ENCODE results near the gene CDH5.

DNA sequence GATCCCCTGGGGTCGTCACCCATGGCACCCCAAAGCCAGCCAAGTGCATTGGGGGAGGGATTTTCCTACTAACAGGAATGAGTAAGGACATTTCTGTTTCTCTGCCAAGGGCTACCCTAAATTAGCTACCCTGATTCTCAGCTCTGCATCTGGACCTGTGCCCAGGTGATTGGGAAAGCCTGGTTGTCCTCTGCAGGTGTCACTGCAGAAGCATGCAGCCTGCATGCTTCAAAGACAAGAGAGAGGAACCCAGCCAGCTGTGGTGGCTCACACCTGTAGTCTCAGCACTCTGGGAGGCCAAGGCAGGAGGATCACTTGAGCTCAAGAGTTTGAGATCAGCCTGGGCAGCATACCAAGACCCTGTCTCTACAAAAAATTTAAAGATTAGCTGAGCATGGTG lies 80.2 kb downstream of the CDH5 start:
- TF ChIP-seq, protein P1, sequence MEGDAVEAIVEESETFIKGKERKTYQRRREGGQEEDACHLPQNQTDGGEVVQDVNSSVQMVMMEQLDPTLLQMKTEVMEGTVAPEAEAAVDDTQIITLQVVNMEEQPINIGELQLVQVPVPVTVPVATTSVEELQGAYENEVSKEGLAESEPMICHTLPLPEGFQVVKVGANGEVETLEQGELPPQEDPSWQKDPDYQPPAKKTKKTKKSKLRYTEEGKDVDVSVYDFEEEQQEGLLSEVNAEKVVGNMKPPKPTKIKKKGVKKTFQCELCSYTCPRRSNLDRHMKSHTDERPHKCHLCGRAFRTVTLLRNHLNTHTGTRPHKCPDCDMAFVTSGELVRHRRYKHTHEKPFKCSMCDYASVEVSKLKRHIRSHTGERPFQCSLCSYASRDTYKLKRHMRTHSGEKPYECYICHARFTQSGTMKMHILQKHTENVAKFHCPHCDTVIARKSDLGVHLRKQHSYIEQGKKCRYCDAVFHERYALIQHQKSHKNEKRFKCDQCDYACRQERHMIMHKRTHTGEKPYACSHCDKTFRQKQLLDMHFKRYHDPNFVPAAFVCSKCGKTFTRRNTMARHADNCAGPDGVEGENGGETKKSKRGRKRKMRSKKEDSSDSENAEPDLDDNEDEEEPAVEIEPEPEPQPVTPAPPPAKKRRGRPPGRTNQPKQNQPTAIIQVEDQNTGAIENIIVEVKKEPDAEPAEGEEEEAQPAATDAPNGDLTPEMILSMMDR (optimal IDR thresholded peaks at IDR 0.05 in 1 of 3, IDR thresholded peaks at IDR 0.05 in 1 of 3, conservative IDR thresholded peaks at IDR 0.05 in 1 of 3; ENCODE audit: extremely low read depth in 1 of 3, insufficient read depth in 2 of 3, low read length in 3 of 3): no peak
- TF ChIP-seq EZH2 (IDR thresholded peaks at IDR 0.05; ENCODE audit: low read length): no peak

All from keratinocyte (primary cell).